Type B pancreatic cell (in vitro differentiated cells): Measurements from ENCODE around the gene KPNB1. TPM values are rescaled to one million over a fixed set of nuclear protein-coding genes. Genes with fewer than 3 reads are reported as not detected.

ENCODE experiments used
- DNase-seq: peaks from one replicate; pipeline ENCODE4 v3.0.0; 2021; ENCODE audit warnings: mixed read lengths; ENCODE audit not compliant: unreplicated experiment; ENCODE audit errors: extremely low spot score
- H3K27ac Mint-ChIP-seq: 2 replicates; pipeline ENCODE4 v1.8.0; 2021; ENCODE audit warnings: mild to moderate bottlenecking, mixed read lengths
- H3K27me3 Mint-ChIP-seq: 2 replicates; pipeline ENCODE4 v1.8.0; 2021; ENCODE audit warnings: mixed read lengths
- H3K36me3 Mint-ChIP-seq: 2 replicates; pipeline ENCODE4 v1.8.0; 2021; ENCODE audit warnings: mixed read lengths
- H3K4me1 Mint-ChIP-seq: one replicate; pipeline ENCODE4 v1.8.0; 2021; ENCODE audit warnings: mixed read lengths; ENCODE audit not compliant: unreplicated experiment
- H3K4me3 Mint-ChIP-seq: 2 replicates; pipeline ENCODE4 v1.8.0; 2021; ENCODE audit warnings: mild to moderate bottlenecking, mixed read lengths
- H3K9me3 Mint-ChIP-seq: 2 replicates; pipeline ENCODE4 v1.8.0; 2021; ENCODE audit warnings: mixed read lengths
- CTCF ChIP-seq: fragments of 200-600 bp; sonication (generic); conservative IDR thresholded peaks from 2 replicates; pipeline ENCODE4 v1.5.0; 2021; ENCODE audit warnings: antibody characterized with exemption, mild to moderate bottlenecking
- total RNA-seq: library from RNA; stranded (reverse); gene quantifications from 2 replicates; pipeline ENCODE4 v1.2.1, GENCODE V29; 2021; ENCODE audit warnings: low replicate concordance

The KPNB1 gene
- total RNA-seq, 1 donor from 2014 or later = 372 TPM

GRCh38 chr17:47649972-47650524, 329 bp downstream of the KPNB1 start:
- no peak for TF ChIP-seq CTCF
- DNase-seq = no peak
- Mint-ChIP-seq H3K4me3 (peak overlapping the region; percentile 97), H3K9me3 (no peaks in the 10 kb centered on the region), H3K27me3 (no peaks in the 10 kb centered on the region), H3K27ac (peak overlapping the region; percentile 96), H3K36me3 (peaks cover 13% of the 10 kb centered on the region), H3K4me1 (peaks cover 25% of the 10 kb centered on the region)

- TF ChIP-seq CTCF = no peak
- no peaks in the 10 kb centered on the region for H3K27me3 Mint-ChIP-seq
- H3K27ac Mint-ChIP-seq = peak overlapping the region; percentile 84
- DNase-seq = peak; percentile 96
- peak overlapping the region; percentile 90 for H3K4me3 Mint-ChIP-seq
- peaks cover 33% of the 10 kb centered on the region for H3K4me1 Mint-ChIP-seq
- H3K9me3 Mint-ChIP-seq = no peaks in the 10 kb centered on the region
- H3K36me3 Mint-ChIP-seq = peaks cover 21% of the 10 kb centered on the region
Observed at GRCh38 chr17:47650525-47651522, 1.1 kb downstream of the KPNB1 start.

GRCh38 chr17:47651704-47652103, 2.0 kb downstream of the KPNB1 start:
- peak overlapping the region; percentile 84 for H3K27ac Mint-ChIP-seq
- H3K9me3 Mint-ChIP-seq = no peaks in the 10 kb centered on the region
- no peaks in the 10 kb centered on the region for H3K27me3 Mint-ChIP-seq
- no peak for TF ChIP-seq CTCF
- no peak for DNase-seq
- peaks cover 24% of the 10 kb centered on the region for H3K36me3 Mint-ChIP-seq
- H3K4me3 Mint-ChIP-seq = peak overlapping the region; percentile 90
- peaks cover 33% of the 10 kb centered on the region for H3K4me1 Mint-ChIP-seq

GRCh38 chr17:47652570-47652969, 2.9 kb downstream of the KPNB1 start:
- H3K4me1 Mint-ChIP-seq = peaks cover 33% of the 10 kb centered on the region
- H3K27ac Mint-ChIP-seq = no peak overlapping the region
- H3K9me3 Mint-ChIP-seq = no peaks in the 10 kb centered on the region
- peaks cover 30% of the 10 kb centered on the region for H3K36me3 Mint-ChIP-seq
- no peak for DNase-seq
- no peak for TF ChIP-seq CTCF
- H3K27me3 Mint-ChIP-seq = no peaks in the 10 kb centered on the region
- H3K4me3 Mint-ChIP-seq = peak overlapping the region; percentile 58

- H3K27me3 Mint-ChIP-seq = no peaks in the 10 kb centered on the region
- H3K9me3 Mint-ChIP-seq = no peaks in the 10 kb centered on the region
- H3K4me1 Mint-ChIP-seq = peaks cover 32% of the 10 kb centered on the region
- peaks cover 34% of the 10 kb centered on the region for H3K36me3 Mint-ChIP-seq
- H3K4me3 Mint-ChIP-seq = peak overlapping the region; percentile 50
- TF ChIP-seq CTCF = no peak
- H3K27ac Mint-ChIP-seq = no peak overlapping the region
- no peak for DNase-seq
Observed at GRCh38 chr17:47653442-47653841, 3.7 kb downstream of the KPNB1 start.
